ENCODE data around the gene TRIP6.

TRIP6 gene

GRCh38 chr7:100837099-100837836 lies 29.9 kb upstream of the TRIP6 start:
- peak overlapping the region; percentile 32 for H3K4me3 ChIP-seq (ENCODE audit: low read depth, low read length)
- peak; percentile 80 for DNase-seq (ENCODE audit: low read depth)
- in situ Hi-C loops (cut with HindIII; ENCODE audit: low sequenced_read_pairs): loop anchor here (10.0 kb wide), 1 partner anchor 122 kb away; no protein-coding TSS in a partner anchor
- TF ChIP-seq CTCF (IDR thresholded peaks at IDR 0.05; ENCODE audit: low read depth, low read length, missing control alignments): no peak

GRCh38 chr7:100839361-100839760 lies 27.8 kb upstream of the TRIP6 start:
- DNase-seq (ENCODE audit: low read depth): no peak
- H3K4me3 ChIP-seq (ENCODE audit: low read depth, low read length): no peak overlapping the region
- in situ Hi-C loops (cut with HindIII; ENCODE audit: low sequenced_read_pairs): loop anchor here (10.0 kb wide), 1 partner anchor 125 kb away; no protein-coding TSS in a partner anchor
- no peak for TF ChIP-seq CTCF (IDR thresholded peaks at IDR 0.05; ENCODE audit: low read depth, low read length, missing control alignments)

GRCh38 chr7:100840470-100841100 lies 26.6 kb upstream of the TRIP6 start:
- in situ Hi-C loops (cut with HindIII; ENCODE audit: low sequenced_read_pairs): no loop called here
- no peak for TF ChIP-seq CTCF (IDR thresholded peaks at IDR 0.05; ENCODE audit: low read depth, low read length, missing control alignments)
- H3K4me3 ChIP-seq (ENCODE audit: low read depth, low read length): no peak overlapping the region
- DNase-seq (ENCODE audit: low read depth): no peak

GRCh38 chr7:100847360-100847759 lies 19.8 kb upstream of the TRIP6 start:
- no peak overlapping the region for H3K4me3 ChIP-seq (ENCODE audit: low read depth, low read length)
- in situ Hi-C loops (cut with HindIII; ENCODE audit: low sequenced_read_pairs): no loop called here
- DNase-seq (ENCODE audit: low read depth): no peak
- no peak for TF ChIP-seq CTCF (IDR thresholded peaks at IDR 0.05; ENCODE audit: low read depth, low read length, missing control alignments)

GRCh38 chr7:100852048-100852872 lies 14.9 kb upstream of the TRIP6 start, which contains the start of gene SLC12A9:
TSS of gene SLC12A9 (plus strand) at chr7:100852713. CDS start at chr7:100854198, 1,485 bp downstream.
- peak within 1 kb of the TSS; percentile 63 for H3K4me3 ChIP-seq (ENCODE audit: low read depth, low read length)
- TF ChIP-seq CTCF (IDR thresholded peaks at IDR 0.05; ENCODE audit: low read depth, low read length, missing control alignments): peak; percentile 83
- in situ Hi-C loops (cut with HindIII; ENCODE audit: low sequenced_read_pairs): no loop called here
- peak; percentile 65 for DNase-seq (ENCODE audit: low read depth)

All from astrocyte of the cerebellum (primary cell).